M059J (cell line): Measurements from ENCODE around the gene YWHAB. TPM values are rescaled to one million over a fixed set of nuclear protein-coding genes. Genes with fewer than 3 reads are reported as not detected.

Experiments
- DNase-seq: peaks from one replicate; pipeline ENCODE4 v3.0.0-alpha.2; 2012; ENCODE audit warnings: low read depth
- total RNA-seq: library from RNA; depleted of rRNA; stranded (reverse); fragments of >200 nt; shearing (Covaris generic); gene quantifications from 2 replicates; pipeline ENCODE4 v1.2.3, GENCODE V29; 2014; rRNA removed

YWHAB gene
- total RNA-seq, 1 experiment from 2014 or later: 185 TPM

DNA sequence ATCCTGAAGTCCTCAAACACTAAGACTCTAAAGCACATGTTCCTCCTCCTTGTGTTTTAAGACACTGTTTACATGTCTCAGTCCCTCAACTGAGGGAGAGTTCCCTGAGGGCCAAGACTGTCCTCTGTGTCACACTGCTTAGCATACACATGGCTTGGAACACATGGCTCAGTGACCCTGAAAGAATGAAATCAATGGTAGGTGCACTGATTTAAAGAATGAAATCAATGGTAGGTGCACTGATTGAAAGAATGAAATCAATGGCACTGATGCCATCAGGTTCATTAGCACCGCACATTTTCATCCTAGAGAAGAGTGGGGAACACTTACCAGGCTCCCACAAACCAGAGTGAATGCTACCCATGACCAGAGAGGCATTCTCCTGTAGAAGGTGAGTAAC, 64.9 kb downstream of the YWHAB start:
- no peak for DNase-seq

DNA sequence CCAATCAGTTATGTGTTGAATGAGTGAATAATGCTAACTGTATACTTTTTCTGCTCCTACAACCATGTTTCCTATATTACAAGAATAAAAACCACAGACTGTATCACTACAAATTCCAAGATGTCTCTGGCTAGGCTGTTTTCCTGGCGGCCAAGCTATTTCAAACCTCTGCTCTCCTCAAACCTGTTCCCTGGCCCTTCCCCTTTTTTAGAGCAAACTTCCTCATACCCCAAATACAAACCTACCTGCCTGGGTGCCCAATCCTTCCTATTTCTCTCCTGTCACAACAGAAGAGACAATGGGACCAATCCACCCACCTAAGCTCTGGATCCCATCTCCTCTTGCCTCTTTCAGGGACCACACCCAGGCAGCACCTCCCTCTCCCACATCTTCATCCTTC, 67.2 kb downstream of the YWHAB start:
- no peak for DNase-seq

DNA sequence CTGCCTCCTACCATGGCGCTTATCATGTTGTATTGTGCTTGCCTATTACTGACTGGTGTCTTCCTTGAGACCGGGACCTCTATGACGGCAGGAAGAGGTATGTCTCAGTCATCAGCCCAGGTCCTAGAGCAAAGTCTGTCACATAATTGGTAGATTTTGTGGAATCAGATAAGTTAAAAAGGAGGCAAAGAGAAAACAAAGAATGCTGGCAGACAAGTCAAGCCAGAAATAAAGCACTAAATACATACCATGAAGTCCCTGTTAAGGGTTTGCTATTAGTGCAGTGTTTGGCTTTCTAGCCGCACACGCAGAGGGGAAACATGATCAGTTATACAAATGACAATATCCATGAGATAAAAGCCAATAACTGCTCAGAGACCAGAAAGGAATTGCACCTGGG, 68.7 kb downstream of the YWHAB start:
- DNase-seq: no peak

DNA sequence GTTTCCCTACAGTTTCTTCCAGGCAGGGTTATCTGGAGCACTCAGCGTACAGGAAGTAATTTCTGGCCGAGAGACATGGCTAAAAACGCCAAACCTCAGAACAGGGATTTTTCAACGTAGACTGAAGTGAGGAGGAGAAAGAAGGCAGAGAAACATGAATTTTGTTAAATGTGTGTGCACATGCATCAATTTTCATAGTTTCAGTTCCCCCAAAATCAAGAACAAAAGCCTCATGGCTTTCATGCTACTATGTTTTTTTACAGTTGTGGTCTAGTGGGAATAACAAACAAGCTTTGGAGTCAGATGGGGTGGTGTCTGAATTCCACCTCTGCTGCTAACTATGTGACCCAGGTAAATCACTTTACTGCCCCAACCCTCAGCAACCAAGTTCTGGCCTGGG, 69.8 kb downstream of the YWHAB start:
- DNase-seq: no peak

DNA sequence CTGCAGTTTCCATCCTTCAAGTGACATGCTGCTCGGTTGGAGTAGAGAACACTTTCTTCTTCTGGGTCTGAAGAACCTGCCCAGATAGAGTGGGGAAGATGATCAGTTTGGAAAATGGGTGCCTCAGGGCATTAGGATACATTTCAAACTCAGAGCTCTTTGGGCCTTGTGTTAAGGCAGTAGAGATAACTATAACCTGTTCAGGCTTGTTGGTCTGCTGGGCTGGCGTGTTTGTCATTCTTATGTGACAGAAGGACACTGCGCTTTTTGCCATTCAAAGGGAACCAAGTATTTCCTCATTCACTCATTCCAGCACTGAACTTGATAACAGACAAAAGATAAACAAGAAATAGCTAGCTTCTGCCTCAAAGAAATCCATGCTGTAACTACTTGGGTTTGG, 70.9 kb downstream of the YWHAB start:
- no peak for DNase-seq

Other genes starting within 250 kb of the YWHAB start
- gene ADA, start 234.0 kb upstream of the YWHAB start, total RNA-seq: 9.1 and 9.6 TPM in 2 replicates
- gene CCN5, start 170.3 kb upstream of the YWHAB start, total RNA-seq: 0.44 TPM in 1 of 2 replicates, not detected in the other
- not detected in 2 replicates for gene KCNK15, start 139.8 kb upstream of the YWHAB start, total RNA-seq
- gene RIMS4, start 75.2 kb upstream of the YWHAB start, total RNA-seq: 0.02 TPM in 2 replicates
- 1.8 and 6.1 TPM in 2 replicates for gene PABPC1L, start 24.4 kb downstream of the YWHAB start, total RNA-seq
- gene TOMM34, start 74.7 kb downstream of the YWHAB start, total RNA-seq: 113 and 118 TPM in 2 replicates
- 39.0 and 56.0 TPM in 2 replicates for gene STK4, start 80.8 kb downstream of the YWHAB start, total RNA-seq
- gene KCNS1, start 215.4 kb downstream of the YWHAB start, total RNA-seq: 0.34 and 1.5 TPM in 2 replicates
- gene WFDC5, start 229.5 kb downstream of the YWHAB start, total RNA-seq: not detected in 2 replicates
- gene WFDC12, start 238.8 kb downstream of the YWHAB start, total RNA-seq: not detected in 2 replicates